T47D (cell line): ENCODE results near the gene PSMD3.

Experiments used
- DNase-seq, 2 experiments: peaks; one replicate each; pipeline versions ENCODE4 v3.0.0 to v3.0.0-alpha.2; 2011 to 2012; ENCODE audit warnings: low read depth in 1 of 2, low spot score in 1 of 2
- JUND ChIP-seq: IDR thresholded peaks from 2 replicates; pipeline ENCODE4 v1.6.1; 2012; ENCODE audit warnings: low read depth
- in situ Hi-C: cut with HindIII; loops from 2 replicates; pipeline ENCODE4 v1.10.0; 2016; ENCODE audit warnings: low sequenced_read_pairs, low pct_unique_long_range_greater_than_20kb

Gene PSMD3

DNA sequence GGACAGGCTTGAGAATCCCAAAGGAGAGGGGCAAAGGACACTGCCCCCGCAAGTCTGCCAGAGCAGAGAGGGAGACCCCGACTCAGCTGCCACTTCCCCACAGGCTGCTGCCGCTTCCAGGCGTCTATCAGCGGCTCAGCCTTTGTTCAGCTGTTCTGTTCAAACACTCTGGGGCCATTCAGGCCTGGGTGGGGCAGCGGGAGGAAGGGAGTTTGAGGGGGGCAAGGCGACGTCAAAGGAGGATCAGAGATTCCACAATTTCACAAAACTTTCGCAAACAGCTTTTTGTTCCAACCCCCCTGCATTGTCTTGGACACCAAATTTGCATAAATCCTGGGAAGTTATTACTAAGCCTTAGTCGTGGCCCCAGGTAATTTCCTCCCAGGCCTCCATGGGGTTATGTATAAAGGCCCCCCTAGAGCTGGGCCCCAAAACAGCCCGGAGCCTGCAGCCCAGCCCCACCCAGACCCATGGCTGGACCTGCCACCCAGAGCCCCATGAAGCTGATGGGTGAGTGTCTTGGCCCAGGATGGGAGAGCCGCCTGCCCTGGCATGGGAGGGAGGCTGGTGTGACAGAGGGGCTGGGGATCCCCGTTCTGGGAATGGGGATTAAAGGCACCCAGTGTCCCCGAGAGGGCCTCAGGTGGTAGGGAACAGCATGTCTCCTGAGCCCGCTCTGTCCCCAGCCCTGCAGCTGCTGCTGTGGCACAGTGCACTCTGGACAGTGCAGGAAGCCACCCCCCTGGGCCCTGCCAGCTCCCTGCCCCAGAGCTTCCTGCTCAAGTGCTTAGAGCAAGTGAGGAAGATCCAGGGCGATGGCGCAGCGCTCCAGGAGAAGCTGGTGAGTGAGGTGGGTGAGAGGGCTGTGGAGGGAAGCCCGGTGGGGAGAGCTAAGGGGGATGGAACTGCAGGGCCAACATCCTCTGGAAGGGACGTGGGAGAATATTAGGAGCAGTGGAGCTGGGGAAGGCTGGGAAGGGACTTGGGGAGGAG lies 34.7 kb downstream of the PSMD3 start, which contains the start of gene CSF3:
TSS of gene CSF3 (plus strand) at position 436 of the 993 bp plus-strand sequence. CDS start at position 471, 35 bp downstream.
- in situ Hi-C loops, result no loop called here
- no peak for DNase-seq
- no peak for TF ChIP-seq JUND

DNA sequence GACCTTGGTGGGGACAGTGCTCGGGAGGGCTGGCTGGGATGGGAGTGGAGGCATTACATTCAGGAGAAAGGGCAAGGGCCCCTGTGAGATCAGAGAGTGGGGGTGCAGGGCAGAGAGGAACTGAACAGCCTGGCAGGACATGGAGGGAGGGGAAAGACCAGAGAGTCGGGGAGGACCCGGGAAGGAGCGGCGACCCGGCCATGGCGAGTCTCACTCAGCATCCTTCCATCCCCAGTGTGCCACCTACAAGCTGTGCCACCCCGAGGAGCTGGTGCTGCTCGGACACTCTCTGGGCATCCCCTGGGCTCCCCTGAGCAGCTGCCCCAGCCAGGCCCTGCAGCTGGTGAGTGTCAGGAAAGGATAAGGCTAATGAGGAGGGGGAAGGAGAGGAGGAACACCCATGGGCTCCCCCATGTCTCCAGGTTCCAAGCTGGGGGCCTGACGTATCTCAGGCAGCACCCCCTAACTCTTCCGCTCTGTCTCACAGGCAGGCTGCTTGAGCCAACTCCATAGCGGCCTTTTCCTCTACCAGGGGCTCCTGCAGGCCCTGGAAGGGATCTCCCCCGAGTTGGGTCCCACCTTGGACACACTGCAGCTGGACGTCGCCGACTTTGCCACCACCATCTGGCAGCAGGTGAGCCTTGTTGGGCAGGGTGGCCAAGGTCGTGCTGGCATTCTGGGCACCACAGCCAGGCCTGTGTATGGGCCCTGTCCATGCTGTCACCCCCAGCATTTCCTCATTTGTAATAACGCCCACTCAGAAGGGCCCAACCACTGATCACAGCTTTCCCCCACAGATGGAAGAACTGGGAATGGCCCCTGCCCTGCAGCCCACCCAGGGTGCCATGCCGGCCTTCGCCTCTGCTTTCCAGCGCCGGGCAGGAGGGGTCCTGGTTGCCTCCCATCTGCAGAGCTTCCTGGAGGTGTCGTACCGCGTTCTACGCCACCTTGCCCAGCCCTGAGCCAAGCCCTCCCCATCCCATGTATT lies 35.7 kb downstream of the PSMD3 start:
- in situ Hi-C loops, result no loop called here
- DNase-seq, result no peak
- no peak for TF ChIP-seq JUND

DNA sequence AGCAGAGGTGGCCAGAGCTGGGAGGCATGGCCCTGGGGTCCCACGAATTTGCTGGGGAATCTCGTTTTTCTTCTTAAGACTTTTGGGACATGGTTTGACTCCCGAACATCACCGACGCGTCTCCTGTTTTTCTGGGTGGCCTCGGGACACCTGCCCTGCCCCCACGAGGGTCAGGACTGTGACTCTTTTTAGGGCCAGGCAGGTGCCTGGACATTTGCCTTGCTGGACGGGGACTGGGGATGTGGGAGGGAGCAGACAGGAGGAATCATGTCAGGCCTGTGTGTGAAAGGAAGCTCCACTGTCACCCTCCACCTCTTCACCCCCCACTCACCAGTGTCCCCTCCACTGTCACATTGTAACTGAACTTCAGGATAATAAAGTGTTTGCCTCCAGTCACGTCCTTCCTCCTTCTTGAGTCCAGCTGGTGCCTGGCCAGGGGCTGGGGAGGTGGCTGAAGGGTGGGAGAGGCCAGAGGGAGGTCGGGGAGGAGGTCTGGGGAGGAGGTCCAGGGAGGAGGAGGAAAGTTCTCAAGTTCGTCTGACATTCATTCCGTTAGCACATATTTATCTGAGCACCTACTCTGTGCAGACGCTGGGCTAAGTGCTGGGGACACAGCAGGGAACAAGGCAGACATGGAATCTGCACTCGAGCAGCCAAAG lies 36.9 kb downstream of the PSMD3 start:
- TF ChIP-seq JUND, result no peak
- in situ Hi-C loops, result no loop called here
- peak in 1 of 2 experiments; percentile 22 for DNase-seq

DNA sequence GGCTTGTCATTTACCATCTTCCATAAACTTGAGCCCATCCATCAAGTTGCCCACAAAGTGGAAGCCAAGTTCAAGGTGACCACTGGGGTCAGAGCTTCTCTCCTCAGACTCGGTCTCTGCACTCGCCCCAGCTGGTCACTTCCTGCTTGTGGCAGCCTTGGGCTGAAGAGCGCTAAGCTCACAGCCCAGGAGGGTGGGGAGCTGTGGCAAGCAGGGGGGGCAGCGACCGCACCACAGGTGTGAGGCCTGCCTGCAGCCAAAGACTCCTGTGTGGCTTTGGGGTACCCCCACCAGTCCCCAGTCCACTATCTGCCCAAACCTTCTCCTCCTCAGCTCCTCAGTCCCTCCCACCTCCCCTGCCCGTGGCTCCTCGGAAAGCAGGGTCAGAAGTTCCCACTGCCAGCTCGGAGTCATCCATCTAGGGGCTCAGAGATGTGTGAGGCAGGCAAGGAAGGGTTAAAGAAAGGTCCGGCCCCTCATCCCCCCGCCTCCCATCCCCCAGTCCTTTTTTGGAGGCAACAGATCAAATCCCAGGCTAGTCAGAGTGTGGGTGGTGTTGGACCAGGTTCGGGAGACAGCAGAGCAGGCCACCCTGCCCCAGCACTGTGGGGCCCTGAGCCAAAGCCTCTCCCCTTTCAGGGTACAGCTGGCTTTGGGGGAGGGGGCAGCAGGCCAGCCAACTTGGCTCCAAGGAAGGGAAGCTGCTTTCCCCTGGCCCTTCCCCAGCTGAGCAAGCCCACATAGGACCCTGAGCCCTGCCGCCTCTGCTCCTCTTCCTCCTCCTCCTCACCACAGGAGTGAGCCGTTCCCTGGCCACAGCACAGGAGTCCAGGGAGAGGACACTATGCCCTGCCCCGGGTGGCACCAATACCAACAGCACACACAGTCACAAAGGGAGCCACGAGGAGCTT lies 37.9 kb downstream of the PSMD3 start:
- in situ Hi-C loops, result no loop called here
- peak; percentile 7 to 63 for DNase-seq
- no peak for TF ChIP-seq JUND

DNA sequence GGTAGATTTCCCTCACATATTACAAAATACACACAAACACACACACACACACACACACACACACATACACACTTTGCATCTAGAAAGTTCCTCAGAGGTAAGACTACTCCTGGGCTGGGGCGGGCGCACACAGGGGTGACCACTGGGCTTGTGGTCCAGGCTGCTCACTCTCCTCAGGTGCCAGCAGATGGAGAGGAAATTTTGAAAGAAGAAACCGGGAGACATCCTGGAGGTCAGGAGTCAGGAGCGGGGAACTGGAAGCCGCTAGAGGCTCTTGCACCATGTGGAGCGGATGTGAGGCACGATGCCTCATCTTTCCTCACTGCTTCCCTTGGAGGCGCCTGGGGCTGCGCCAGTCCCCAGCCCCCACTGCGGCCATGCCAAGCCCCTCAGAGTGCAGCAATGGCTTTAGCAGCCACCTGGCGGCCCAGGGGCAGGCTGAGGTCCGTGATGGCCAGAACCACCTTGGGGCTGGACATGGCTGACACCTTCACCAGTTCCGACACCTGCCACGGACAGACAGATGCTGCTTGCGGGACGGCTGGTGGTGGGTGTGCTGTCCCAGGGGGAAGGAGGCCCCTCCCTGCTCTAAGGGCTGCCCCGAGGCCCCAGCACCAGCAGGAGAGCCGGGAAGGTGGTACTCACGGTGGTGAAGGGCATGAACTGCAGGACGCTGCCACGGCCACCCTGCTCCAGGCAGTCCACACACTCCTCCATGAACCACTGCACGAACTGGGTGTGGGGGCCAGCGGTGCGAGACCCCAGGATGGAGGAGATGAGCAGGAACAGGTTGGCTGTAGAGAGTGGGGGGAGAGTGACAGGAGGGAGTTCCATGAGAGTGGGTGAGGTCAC lies 38.8 kb downstream of the PSMD3 start:
- DNase-seq, result peak in 1 of 2 experiments; percentile 3
- in situ Hi-C loops, result no loop called here
- TF ChIP-seq JUND, result no peak

DNA sequence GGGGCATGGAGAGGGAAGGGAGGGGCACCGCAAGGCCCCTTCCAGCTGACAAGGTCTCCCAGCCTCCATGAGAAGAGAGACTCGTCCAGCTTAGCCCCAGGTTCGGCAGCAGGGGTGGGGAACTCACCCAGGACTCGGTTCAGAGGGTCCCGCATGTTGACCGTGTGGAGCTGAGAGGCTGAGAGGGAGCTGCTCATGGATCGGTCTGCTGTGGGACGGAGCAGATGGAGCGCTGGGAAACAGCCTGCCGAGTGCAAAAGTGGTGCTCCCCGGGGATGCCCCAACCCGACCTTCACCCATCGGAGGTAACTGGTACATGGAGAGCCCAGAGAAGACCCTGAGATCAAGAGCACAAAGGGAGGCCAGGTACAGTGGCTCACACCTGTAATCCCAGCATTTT lies 39.5 kb downstream of the PSMD3 start:
- no peak for DNase-seq
- no peak for TF ChIP-seq JUND
- in situ Hi-C loops, result no loop called here

DNA sequence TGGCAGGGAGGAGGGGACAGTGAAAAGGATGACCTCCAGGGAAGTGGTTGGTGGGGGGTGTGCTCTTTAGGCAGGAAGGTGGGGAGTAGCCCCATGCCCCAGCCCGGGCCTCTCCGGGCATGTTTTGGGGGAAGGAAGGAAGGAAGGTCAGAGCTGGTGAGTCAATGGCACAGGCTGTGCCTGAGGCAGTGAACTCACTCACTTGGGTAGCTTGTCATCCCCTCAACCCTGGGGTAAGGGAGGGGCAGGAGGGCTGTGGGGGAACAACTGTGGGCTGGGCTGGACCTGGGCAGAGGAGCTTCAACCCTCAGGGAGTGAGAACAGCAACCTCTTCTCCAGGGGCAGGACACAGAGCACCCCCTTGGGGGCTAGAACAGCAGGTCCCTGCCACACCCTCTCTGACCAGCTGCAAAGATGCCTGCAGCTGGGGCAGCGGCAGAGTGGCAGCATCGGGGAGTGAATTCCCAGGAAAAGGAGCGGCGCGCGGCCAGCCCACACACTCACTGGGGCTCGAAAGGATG lies 40.9 kb downstream of the PSMD3 start:
- no peak for TF ChIP-seq JUND
- DNase-seq, result no peak
- in situ Hi-C loops, result no loop called here

DNA sequence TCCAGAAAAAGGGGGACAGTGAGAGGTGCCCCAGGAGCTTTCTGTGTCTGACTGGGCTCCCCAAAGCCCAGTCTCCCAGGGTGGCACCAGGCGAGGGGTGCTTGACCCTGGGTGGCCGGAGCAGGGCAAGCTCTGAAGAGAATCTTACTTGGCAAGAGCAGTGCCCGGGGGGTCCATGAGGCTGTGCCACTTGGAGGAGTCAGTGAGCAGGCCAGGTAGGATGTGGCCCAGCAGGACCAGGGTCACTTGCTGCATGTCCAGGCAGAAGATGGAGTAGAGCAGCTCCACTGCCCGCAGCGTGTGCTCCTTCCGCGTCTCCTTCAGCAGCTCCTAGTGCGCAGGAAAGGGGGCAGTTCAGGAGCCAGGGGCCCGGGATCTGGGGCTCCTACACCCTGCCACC lies 41.9 kb downstream of the PSMD3 start:
- no peak for DNase-seq
- no peak for TF ChIP-seq JUND
- in situ Hi-C loops, result no loop called here

DNA sequence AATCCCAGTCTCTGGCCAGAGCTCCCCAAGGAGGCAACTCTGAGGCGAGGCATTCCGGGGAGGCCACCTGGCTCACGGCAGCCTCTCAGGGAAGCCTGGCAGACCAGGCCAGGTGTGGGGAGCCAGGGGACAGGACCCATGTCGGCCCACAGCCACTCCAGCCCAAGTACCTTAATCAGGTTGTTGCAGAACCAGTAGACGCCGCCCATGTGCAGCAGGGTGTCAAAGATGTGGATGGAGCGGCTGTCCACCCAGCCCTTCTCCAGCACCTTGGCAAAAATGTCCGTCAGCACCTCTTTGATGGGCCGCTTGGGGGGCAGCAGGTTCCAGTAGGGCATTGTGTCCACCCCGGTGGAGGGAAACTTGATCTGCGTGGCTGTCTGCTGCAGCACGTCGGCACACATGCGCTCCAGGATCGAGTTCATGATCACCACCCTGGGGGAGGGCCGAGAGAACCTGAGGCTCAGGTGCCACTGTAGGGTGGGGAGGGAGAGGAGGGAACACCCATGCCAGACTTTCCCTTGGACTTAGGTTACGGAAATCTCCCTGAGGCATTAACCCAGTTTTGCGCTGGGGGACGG lies 42.4 kb downstream of the PSMD3 start:
- TF ChIP-seq JUND, result no peak
- DNase-seq, result no peak
- in situ Hi-C loops, result no loop called here

DNA sequence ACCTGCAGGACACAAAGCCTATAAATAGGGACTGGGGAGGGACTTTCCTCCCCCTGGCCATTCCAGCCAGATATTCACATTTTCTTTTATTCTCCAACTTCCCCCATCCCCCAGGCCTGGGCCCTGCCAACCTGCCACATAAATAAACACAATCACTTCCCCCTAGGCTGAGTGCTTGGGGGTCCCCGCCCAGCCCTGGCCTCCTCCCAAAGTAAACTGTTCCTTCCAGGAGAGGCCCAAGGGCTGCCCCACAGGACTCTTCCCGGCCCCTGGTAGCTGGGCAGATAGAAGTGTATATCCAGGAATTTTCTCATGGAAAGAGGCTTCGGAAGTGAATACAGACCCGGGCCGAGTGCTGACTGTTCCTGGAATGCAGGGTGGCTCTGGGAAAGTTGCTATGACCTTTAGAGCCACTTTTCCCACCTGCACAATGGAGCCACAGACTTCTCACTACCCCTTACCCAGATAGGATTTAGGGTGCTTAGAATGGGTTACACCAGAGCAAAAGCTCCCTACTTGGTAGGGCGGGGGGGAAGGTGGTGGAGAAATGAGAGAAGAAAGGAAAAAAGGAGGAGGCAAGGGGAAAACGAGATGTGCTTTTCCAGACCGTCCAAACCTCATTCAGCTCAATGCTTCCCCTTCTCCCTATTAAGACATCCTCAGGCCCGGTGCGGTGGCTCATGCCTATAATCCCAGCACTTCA lies 43.1 kb downstream of the PSMD3 start:
- in situ Hi-C loops, result no loop called here

More for the DNA sequence above, 43.1 kb downstream of the PSMD3 start:
- no peak for DNase-seq
- no peak for TF ChIP-seq JUND
